GM12872 (cell line): Measurements from ENCODE around the gene SULT2B1.

ENCODE experiments used
- CTCF ChIP-seq: IDR thresholded peaks from 3 replicates; pipeline ENCODE4 v1.5.1; 2011; ENCODE audit warnings: low read depth, mild to moderate bottlenecking, low read length, moderate library complexity; ENCODE audit not compliant: insufficient read depth

SULT2B1 gene

GRCh38 chr19:48627865-48628314, 75.9 kb downstream of the SULT2B1 start:
- TF ChIP-seq CTCF = no peak

- TF ChIP-seq CTCF = no peak
Measured at GRCh38 chr19:48628486-48629296, 76.7 kb downstream of the SULT2B1 start.

- TF ChIP-seq CTCF = no peak
Measured at GRCh38 chr19:48629297-48629598, 77.3 kb downstream of the SULT2B1 start.

GRCh38 chr19:48629599-48630295, 77.8 kb downstream of the SULT2B1 start:
- no peak for TF ChIP-seq CTCF

GRCh38 chr19:48630296-48631063, 78.5 kb downstream of the SULT2B1 start:
- no peak for TF ChIP-seq CTCF

- no peak for TF ChIP-seq CTCF
Measured at GRCh38 chr19:48631225-48631624, 79.3 kb downstream of the SULT2B1 start.

- TF ChIP-seq CTCF = no peak
Measured at GRCh38 chr19:48632692-48633147, 80.7 kb downstream of the SULT2B1 start.
